Cardiac septum (tissue), 1 donor: ENCODE measurements around the gene ARHGAP45. TPM values are rescaled to one million over a fixed set of nuclear protein-coding genes. Genes with fewer than 3 reads are reported as not detected.
"Not testable (repeated sequence)": the region's sequence is repeated elsewhere in the genome, so short reads cannot be mapped to it uniquely, and the experiment has no call there.

Source experiments
- DNase-seq: peaks from one replicate; pipeline ENCODE4 v3.0.0-alpha.2; 2020; ENCODE audit warnings: low spot score
- intact Hi-C: fragments of 100-400 bp; cut with DNase I; formaldehyde crosslinking; loops from one replicate; pipeline ENCODE4 v1.14.0; 2022
- long read RNA-seq: library from polyadenylated mRNA; unstranded; transcript quantifications from one replicate; pipeline ENCODE4 v2.0.0, GENCODE V29; 2021
- total RNA-seq: library from RNA; stranded (reverse); fragmentation: NEBNext Ultra II Directional; extraction: Animal tissue kit (Norgen Biotek cat#: 25700); gene quantifications from one replicate; pipeline ENCODE4 v1.2.1, GENCODE V29; 2021
- donor health status: DM: no; HTN: no; CAD: no.

ARHGAP45 gene
- total RNA-seq = 3.7 TPM
- long read RNA-seq, full-length matches to known transcripts = 1 of 6 reads
- long read RNA-seq, partial matches to known transcripts = 5 of 6 reads
- long read RNA-seq, other reads (novel, unspliced or antisense) = 0 of 6 reads

GRCh38 chr19:1066748-1067340 lies at the start of gene ARHGAP45:
ARHGAP45 (plus strand) TSS chr19:1067167; CDS start chr19:1067406, 239 bp downstream.
- no peak for DNase-seq
- intact Hi-C loops = no loop called here

- no peak for DNase-seq
- intact Hi-C loops = no loop called here
These were observed 49.1 kb upstream of the ARHGAP45 start for GRCh38 chr19:1017906-1018305.

GRCh38 chr19:1018393-1018792 lies 48.6 kb upstream of the ARHGAP45 start:
- intact Hi-C loops = no loop called here

GRCh38 chr19:1018932-1019615 lies 47.9 kb upstream of the ARHGAP45 start:
- intact Hi-C loops = no loop called here

More at GRCh38 chr19:1018393-1018792, 48.6 kb upstream of the ARHGAP45 start:
- no peak for DNase-seq

GRCh38 chr19:1019616-1019961 lies 47.4 kb upstream of the ARHGAP45 start:
- intact Hi-C loops = no loop called here
- no peak for DNase-seq

More at GRCh38 chr19:1018932-1019615, 47.9 kb upstream of the ARHGAP45 start:
- no peak for DNase-seq

GRCh38 chr19:1019980-1020867 lies 46.7 kb upstream of the ARHGAP45 start:
- intact Hi-C loops = loop anchor here (2.0 kb wide), 1 partner anchor 83 kb away; the partner anchor contains the start of gene GPX4
- DNase-seq = no peak

- DNase-seq = peak; percentile 99
- intact Hi-C loops = loop anchor here (2.0 kb wide), 1 partner anchor 82 kb away; the partner anchor contains the start of gene GPX4
These were observed 46.0 kb upstream of the ARHGAP45 start, which contains the start of gene TMEM259 for GRCh38 chr19:1020868-1021425. TMEM259 (minus strand) TSS chr19:1021123; CDS start chr19:1020996, 127 bp downstream.

- intact Hi-C loops = not testable (repeated sequence)
These were observed 43.1 kb upstream of the ARHGAP45 start for GRCh38 chr19:1023883-1024188.

GRCh38 chr19:1025080-1025479 lies 41.9 kb upstream of the ARHGAP45 start:
- DNase-seq, intact Hi-C loops: not testable (repeated sequence)

More at GRCh38 chr19:1023883-1024188, 43.1 kb upstream of the ARHGAP45 start:
- not testable (repeated sequence) for DNase-seq

GRCh38 chr19:1025960-1026782 lies 40.8 kb upstream of the ARHGAP45 start, which contains the start of gene CNN2:
CNN2 (plus strand) TSS chr19:1026608; CDS start chr19:1026662, 54 bp downstream.
- DNase-seq = peak; percentile 92
- intact Hi-C loops = no loop called here

GRCh38 chr19:1026783-1027649 lies 40.0 kb upstream of the ARHGAP45 start:
- DNase-seq = no peak
- intact Hi-C loops = no loop called here

GRCh38 chr19:1027650-1028061 lies 39.3 kb upstream of the ARHGAP45 start:
- no peak for DNase-seq
- intact Hi-C loops = no loop called here

- DNase-seq = peak; percentile 93
- intact Hi-C loops = no loop called here
These were observed 38.7 kb upstream of the ARHGAP45 start for GRCh38 chr19:1028062-1028926.

GRCh38 chr19:1032264-1032867 lies 34.6 kb upstream of the ARHGAP45 start:
- no peak for DNase-seq
- intact Hi-C loops = no loop called here

GRCh38 chr19:1035998-1036621 lies 30.9 kb upstream of the ARHGAP45 start:
- intact Hi-C loops = no loop called here
- no peak for DNase-seq

- intact Hi-C loops = no loop called here
- DNase-seq = no peak
These were observed 29.3 kb upstream of the ARHGAP45 start for GRCh38 chr19:1037621-1038064.
